K562 (cell line): ENCODE data around the gene IGFBPL1. TPM values are rescaled to one million over a fixed set of nuclear protein-coding genes. Genes with fewer than 3 reads are reported as not detected.

ENCODE experiments used
- FOXK2 ChIP-seq, 2 experiments: fragments of 450-650 bp; IDR thresholded peaks in 1 of 2; conservative IDR thresholded peaks in 1 of 2; 2 replicates each; pipeline ENCODE4 v1.6.1; 2016; ENCODE audit warnings: low read depth in 2 of 2, mild to moderate bottlenecking in 1 of 2
- GABPB2 ChIP-seq: fragments of 250-450 bp; sonication (Bioruptor Pico); conservative IDR thresholded peaks from 2 replicates; pipeline ENCODE4 v1.5.1; 2021; ENCODE audit warnings: mild to moderate bottlenecking
- HDAC2 ChIP-seq: fragments of 450-650 bp; IDR thresholded peaks from 2 replicates; pipeline ENCODE4 v1.6.1; 2016; ENCODE audit warnings: mild to moderate bottlenecking
- HMGXB4 ChIP-seq: sonication (generic); formaldehyde crosslinking; IDR thresholded peaks from 2 replicates; pipeline ENCODE4 v1.8.1; 2023; ENCODE audit warnings: mild to moderate bottlenecking, missing genetic modification reagents
- HNRNPK ChIP-seq: fragments of 200-400 bp; formaldehyde crosslinking; IDR thresholded peaks from one replicate; pipeline ENCODE4 v1.6.1; 2018; ENCODE audit warnings: mild to moderate bottlenecking, low read depth, low read length; ENCODE audit not compliant: poor library complexity, severe bottlenecking
- HOXB6 ChIP-seq: fragments of 250-450 bp; sonication (Bioruptor Pico); IDR thresholded peaks from 2 replicates; pipeline ENCODE4 v1.5.1; 2022; ENCODE audit warnings: mild to moderate bottlenecking, borderline replicate concordance
- KHSRP ChIP-seq: fragments of 450-650 bp; IDR thresholded peaks from 2 replicates; pipeline ENCODE4 v1.6.1; 2017
- NR3C1 ChIP-seq: sonication (generic); formaldehyde crosslinking; IDR thresholded peaks from 2 replicates; pipeline ENCODE4 v1.8.1; 2022; ENCODE audit warnings: missing genetic modification reagents
- PHF8 ChIP-seq: fragments of 200-600 bp; sonication (generic); IDR thresholded peaks from 2 replicates; pipeline ENCODE4 v1.6.1; 2012; ENCODE audit warnings: mixed run types, mild to moderate bottlenecking, inconsistent platforms, low read length, moderate library complexity, borderline replicate concordance
- PYGO2 ChIP-seq: fragments of 450-650 bp; IDR thresholded peaks from 2 replicates; pipeline ENCODE4 v1.6.1; 2016; ENCODE audit warnings: mild to moderate bottlenecking, missing genetic modification characterization, moderate library complexity, missing compliant biosample characterization
- RAD21 ChIP-seq, 2 experiments: fragments of 250-450 bp in 1 of 2; fragments of 450-650 bp in 1 of 2; sonication (Bioruptor Pico) in 1 of 2; formaldehyde crosslinking in 1 of 2; IDR thresholded peaks in 1 of 2; conservative IDR thresholded peaks in 1 of 2; 2 replicates each; pipeline versions ENCODE4 v1.4.0 to v1.8.0; 2020 to 2022; ENCODE audit warnings: mild to moderate bottlenecking in 2 of 2, moderate library complexity in 1 of 2
- RBM14 ChIP-seq: fragments of 200-400 bp; formaldehyde crosslinking; IDR thresholded peaks from 2 replicates; pipeline ENCODE4 v1.6.1; 2018; ENCODE audit warnings: low read depth, mild to moderate bottlenecking, low read length, moderate library complexity, borderline replicate concordance; ENCODE audit not compliant: insufficient read depth
- RBM25 ChIP-seq: fragments of 200-400 bp; formaldehyde crosslinking; IDR thresholded peaks from 2 replicates; pipeline ENCODE4 v1.6.1; 2018; ENCODE audit warnings: low read length, low read depth, moderate library complexity; ENCODE audit not compliant: severe bottlenecking
- REST ChIP-seq, 2 experiments: fragments of 450-650 bp; formaldehyde crosslinking in 1 of 2; IDR thresholded peaks; 2 replicates each; pipeline versions ENCODE4 v1.4.0 to v1.6.1; 2014 to 2020; ENCODE audit warnings: mild to moderate bottlenecking in 2 of 2, borderline replicate concordance in 1 of 2, low read depth in 1 of 2
- XRCC5 ChIP-seq: fragments of 200-400 bp; formaldehyde crosslinking; IDR thresholded peaks from 2 replicates; pipeline ENCODE4 v1.6.1; 2017; ENCODE audit warnings: low read depth, mild to moderate bottlenecking, low read length
- ZFP1 ChIP-seq: fragments of 450-650 bp; formaldehyde crosslinking; IDR thresholded peaks from 2 replicates; pipeline ENCODE4 v1.4.0; 2020; ENCODE audit warnings: mild to moderate bottlenecking, mixed read lengths
- ZSCAN29 ChIP-seq: fragments of 450-650 bp; IDR thresholded peaks from 2 replicates; pipeline ENCODE4 v1.6.1; 2017
- polyA plus RNA-seq, 8 experiments: library from polyadenylated mRNA; depleted of rRNA in 4 of 8; stranded (reverse) in 5 of 8; unstranded in 3 of 8; fragments of >200 nt; fragmentation: Nextera tagmentation in 2 of 8; fragmentation: Illumina TruSeq in 1 of 8; extraction: Ambion mirVana in 2 of 8; extraction: Trizol in 1 of 8; gene quantifications; 2 replicates each; pipeline versions ENCODE4 v1.2.1 to v1.2.3, GENCODE V29; 2011 to 2014; ENCODE audit warnings: inconsistent platforms in 1 of 8, missing spikeins in 1 of 8
- total RNA-seq, 7 experiments: library from RNA; depleted of rRNA in 6 of 7; stranded (reverse); fragments of >200 nt in 6 of 7; fragmentation: Illumina TruSeq in 2 of 7; extraction: Trizol in 2 of 7; gene quantifications; 2 replicates each; pipeline versions ENCODE4 v1.2.1 to v1.2.3, GENCODE V29; 2011 to 2021; ENCODE audit warnings: low replicate concordance in 1 of 7

Gene IGFBPL1
- total and polyA plus RNA-seq, 9 of the 15 experiments (the other 6 are each of a cell fraction or from before 2014, with no cell fraction given): not detected

DNA sequence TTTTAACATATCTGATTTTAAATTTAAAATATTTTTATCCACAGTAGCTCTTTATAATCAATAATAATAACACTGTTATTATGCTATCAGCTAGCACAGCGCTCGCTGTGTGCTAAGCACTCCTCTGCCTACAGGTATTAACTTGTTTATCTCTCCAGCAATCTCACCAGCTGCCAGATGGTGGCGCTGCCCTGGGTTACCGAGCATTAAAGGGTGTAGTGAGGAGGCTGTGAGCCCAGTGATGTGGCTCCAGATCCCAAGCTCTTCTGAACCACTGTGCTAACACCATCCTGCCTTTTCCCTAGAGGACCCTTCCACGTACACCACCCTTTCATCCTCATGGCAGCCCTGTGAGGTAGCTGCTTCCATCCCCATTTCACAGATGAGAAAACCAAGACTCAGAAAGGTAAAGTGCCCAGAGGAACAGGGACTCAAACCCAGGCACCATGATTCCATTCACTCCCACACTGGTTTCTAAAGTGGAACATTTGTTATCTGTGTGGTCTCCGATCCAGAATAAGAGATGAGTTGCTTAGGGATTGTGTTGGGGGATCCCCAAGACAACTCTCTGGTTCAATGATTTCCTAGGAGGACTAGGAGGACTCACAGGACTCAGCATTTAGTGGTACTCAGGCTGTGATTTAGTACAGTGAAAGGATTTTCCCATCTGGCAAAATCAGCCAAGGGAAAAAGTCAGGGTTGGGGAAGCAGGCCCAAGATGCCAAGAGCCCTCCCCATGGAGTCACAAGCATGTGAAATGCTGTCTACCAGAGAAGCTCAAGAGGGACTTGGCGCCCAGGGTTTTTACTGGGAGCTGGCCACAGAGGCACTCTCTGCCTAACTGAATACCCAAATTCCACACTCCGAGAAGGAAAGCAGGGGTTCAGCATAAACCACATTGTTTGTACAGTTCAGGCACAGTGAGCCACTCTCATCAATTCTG is 7.0 kb downstream of the IGFBPL1 start (continued):
- TF ChIP-seq NR3C1 (CRISPR knock-in tag): no peak
- no peak for TF ChIP-seq ZSCAN29
- peak; percentile 34; the same call in 1 of the 2 replicates for TF ChIP-seq REST (IDR thresholded peaks at IDR 0.05; ENCODE audit: borderline replicate concordance)
- no peak for TF ChIP-seq REST (CRISPR knock-in tag; IDR thresholded peaks at IDR 0.05; ENCODE audit: low read depth)
- TF ChIP-seq HNRNPK: no peak
- peak in 1 of 2 experiments; percentile 42; a peak in 1 of 4 replicates for TF ChIP-seq FOXK2 (conservative IDR thresholded peaks at IDR 0.05 in 1 of 2, IDR thresholded peaks at IDR 0.05 in 1 of 2; ENCODE audit: low read depth in 2 of 2)
- no peak for TF ChIP-seq KHSRP
- no peak for TF ChIP-seq GABPB2 (CRISPR knock-in tag)
- TF ChIP-seq RBM14: no peak
- TF ChIP-seq XRCC5: 0 out of 2 replicates have a peak, but pooled peaks have one; percentile 45
- TF ChIP-seq PYGO2 (tag): no peak
- peak; percentile 31 to 57; a peak in 3 of 4 replicates for TF ChIP-seq RAD21 (CRISPR knock-in tag; conservative IDR thresholded peaks at IDR 0.05 in 1 of 2, IDR thresholded peaks at IDR 0.05 in 1 of 2)
- TF ChIP-seq RBM25: peak; percentile 80
- TF ChIP-seq PHF8: 0 out of 2 replicates have a peak, but pooled peaks have one; percentile 13
- no peak for TF ChIP-seq HMGXB4 (CRISPR knock-in tag)
- TF ChIP-seq HOXB6 (CRISPR knock-in tag): no peak
- no peak for TF ChIP-seq HDAC2
- TF ChIP-seq ZFP1 (CRISPR knock-in tag): no peak
